ENCODE data around the gene FAF2. TPM values are rescaled to one million over a fixed set of nuclear protein-coding genes. Genes with fewer than 3 reads are reported as not detected.

The FAF2 gene
- total RNA-seq, 4 donors from 2014 or later = 21.2 to 27.3 (median 23.9) TPM

DNA sequence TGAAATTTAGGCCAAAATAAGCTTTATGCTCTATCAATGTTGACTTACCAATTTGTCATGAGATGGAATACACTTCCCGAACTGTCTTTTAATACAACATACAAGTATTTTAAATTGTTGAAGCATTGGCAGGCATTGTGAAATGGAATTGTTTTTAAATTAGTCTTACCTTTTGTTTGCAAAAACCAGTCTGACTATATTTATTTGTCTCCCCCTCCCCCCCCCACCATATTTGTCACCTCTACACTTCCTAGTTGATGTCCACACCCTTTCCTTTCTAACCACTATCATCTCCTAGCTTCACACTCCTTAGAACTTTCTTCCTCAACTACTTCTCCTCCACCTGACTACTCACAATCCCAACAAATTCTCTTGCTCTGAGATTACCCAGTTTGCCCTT, 40.9 kb downstream of the FAF2 start:
- 90% methylated on average over 1 of the region's 1 CpG for WGBS
- H3K9me3 ChIP-seq = no peaks in the 10 kb centered on the region
- no peak overlapping the region for H3K4me3 ChIP-seq
- intact Hi-C loops (cut with DNase I) = no loop called here
- peaks cover 28 to 88% (median 77%) of the 10 kb centered on the region in 4 donors for H3K36me3 ChIP-seq
- DNase-seq (ENCODE audit: extremely low spot score) = no peak
- H3K27ac ChIP-seq (replicated peaks in 1 of 4) = no peak overlapping the region
- peaks cover 0 to 6% (median 2%) of the 10 kb centered on the region in 4 donors for H3K4me1 ChIP-seq
- TF ChIP-seq POLR2AphosphoS5 (IDR thresholded peaks at IDR 0.05) (no peak), EP300 (IDR thresholded peaks at IDR 0.05) (no peak), POLR2A (IDR thresholded peaks at IDR 0.05; ENCODE audit: low read depth) (no peak)
- TF ChIP-seq, protein P1, sequence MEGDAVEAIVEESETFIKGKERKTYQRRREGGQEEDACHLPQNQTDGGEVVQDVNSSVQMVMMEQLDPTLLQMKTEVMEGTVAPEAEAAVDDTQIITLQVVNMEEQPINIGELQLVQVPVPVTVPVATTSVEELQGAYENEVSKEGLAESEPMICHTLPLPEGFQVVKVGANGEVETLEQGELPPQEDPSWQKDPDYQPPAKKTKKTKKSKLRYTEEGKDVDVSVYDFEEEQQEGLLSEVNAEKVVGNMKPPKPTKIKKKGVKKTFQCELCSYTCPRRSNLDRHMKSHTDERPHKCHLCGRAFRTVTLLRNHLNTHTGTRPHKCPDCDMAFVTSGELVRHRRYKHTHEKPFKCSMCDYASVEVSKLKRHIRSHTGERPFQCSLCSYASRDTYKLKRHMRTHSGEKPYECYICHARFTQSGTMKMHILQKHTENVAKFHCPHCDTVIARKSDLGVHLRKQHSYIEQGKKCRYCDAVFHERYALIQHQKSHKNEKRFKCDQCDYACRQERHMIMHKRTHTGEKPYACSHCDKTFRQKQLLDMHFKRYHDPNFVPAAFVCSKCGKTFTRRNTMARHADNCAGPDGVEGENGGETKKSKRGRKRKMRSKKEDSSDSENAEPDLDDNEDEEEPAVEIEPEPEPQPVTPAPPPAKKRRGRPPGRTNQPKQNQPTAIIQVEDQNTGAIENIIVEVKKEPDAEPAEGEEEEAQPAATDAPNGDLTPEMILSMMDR (IDR thresholded peaks at IDR 0.05) = no peak
- no peaks in the 10 kb centered on the region for H3K27me3 ChIP-seq

DNA sequence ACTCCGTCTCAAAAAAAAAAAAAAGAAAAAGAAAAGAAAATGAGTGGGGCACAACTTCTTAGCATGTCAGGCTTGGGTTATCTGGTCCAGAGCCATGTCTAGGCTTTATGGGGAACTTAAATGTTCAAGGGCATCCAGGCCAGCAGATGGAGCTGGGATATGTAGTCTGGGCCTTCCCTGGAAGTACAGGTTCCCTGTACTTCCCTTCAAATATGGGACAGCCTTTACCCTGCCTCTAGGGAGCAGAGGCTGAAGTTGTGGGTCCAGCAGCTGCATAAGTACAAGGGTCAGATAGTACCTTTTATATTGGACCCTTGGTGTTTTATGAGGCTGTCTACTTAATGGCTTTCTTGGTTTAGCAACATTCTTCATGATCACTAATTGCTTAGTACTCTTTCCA, 42.1 kb downstream of the FAF2 start:
- WGBS = 94% methylated on average over 1 of the region's 1 CpG
- H3K27ac ChIP-seq (replicated peaks in 1 of 4) = no peak overlapping the region

DNA sequence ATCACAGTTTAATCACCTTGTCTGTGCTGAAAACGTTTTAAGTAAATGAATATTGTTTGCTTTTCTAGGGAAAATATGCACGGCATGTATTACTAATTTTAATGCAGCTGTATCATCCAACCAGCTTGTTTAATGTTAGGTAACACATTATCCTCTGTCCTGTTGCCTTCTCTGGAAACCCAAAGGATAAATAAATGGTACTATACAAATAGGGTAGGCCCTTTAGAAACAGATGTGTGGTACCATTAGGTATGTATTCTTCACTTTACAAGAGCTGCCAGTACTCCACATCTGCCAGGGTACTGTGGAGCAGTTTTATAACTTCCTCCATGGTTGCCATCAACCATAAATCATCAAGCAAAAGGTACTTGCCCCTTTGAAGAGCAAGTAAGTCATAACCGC, 42.9 kb downstream of the FAF2 start:
- no peaks in the 10 kb centered on the region for H3K9me3 ChIP-seq

More for the DNA sequence above, 42.1 kb downstream of the FAF2 start:
- DNase-seq (ENCODE audit: extremely low spot score) = no peak
- Histone ChIP-seq H3K9me3 (no peaks in the 10 kb centered on the region), H3K27me3 (no peaks in the 10 kb centered on the region), H3K4me1 (peaks cover 0 to 6% (median 0%) of the 10 kb centered on the region in 4 donors), H3K4me3 (no peak overlapping the region), H3K36me3 (peaks cover 40 to 97% (median 88%) of the 10 kb centered on the region in 4 donors)
- intact Hi-C loops (cut with DNase I) = no loop called here
- no peak for TF ChIP-seq POLR2A (IDR thresholded peaks at IDR 0.05; ENCODE audit: low read depth)
- no peak for TF ChIP-seq POLR2AphosphoS5 (IDR thresholded peaks at IDR 0.05)
- TF ChIP-seq EP300 (IDR thresholded peaks at IDR 0.05) = no peak
- TF ChIP-seq, protein P1 (IDR thresholded peaks at IDR 0.05) = no peak

DNA sequence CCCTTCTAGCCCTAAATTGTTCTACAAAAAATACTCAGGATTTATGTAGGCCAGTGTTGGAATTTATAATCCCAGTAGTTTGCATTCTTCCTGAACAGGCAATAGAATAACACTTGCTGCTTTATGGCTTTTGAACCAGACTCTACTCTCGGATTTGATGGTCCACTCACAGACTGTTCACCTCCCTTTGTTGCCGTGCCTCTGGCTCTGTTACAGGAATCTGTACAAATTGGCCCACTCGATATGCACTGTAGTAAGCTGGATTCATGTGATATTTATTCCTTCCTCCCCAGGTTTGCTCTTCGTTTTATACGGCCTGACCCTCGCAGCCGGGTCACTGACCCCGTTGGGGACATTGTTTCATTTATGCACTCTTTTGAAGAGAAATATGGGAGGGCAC, 43.7 kb downstream of the FAF2 start:
- Histone ChIP-seq H3K36me3 (peaks cover 55 to 100% (median 91%) of the 10 kb centered on the region in 4 donors), H3K27me3 (no peaks in the 10 kb centered on the region), H3K9me3 (no peaks in the 10 kb centered on the region), H3K4me1 (peaks cover 0 to 6% (median 0%) of the 10 kb centered on the region in 4 donors), H3K4me3 (no peak overlapping the region), H3K27ac (replicated peaks in 1 of 4) (no peak overlapping the region)
- WGBS = 92% methylated on average over 8 of the region's 8 CpGs
- no peak for DNase-seq (ENCODE audit: extremely low spot score)
- TF ChIP-seq POLR2A (IDR thresholded peaks at IDR 0.05; ENCODE audit: low read depth) (no peak), POLR2AphosphoS5 (IDR thresholded peaks at IDR 0.05) (no peak), EP300 (IDR thresholded peaks at IDR 0.05) (no peak)
- TF ChIP-seq, protein P1 (IDR thresholded peaks at IDR 0.05) = no peak
- intact Hi-C loops (cut with DNase I) = no loop called here

More for the DNA sequence above, 42.9 kb downstream of the FAF2 start:
- WGBS = 62% methylated on average over 3 of the region's 3 CpGs
- Histone ChIP-seq H3K36me3 (peaks cover 48 to 100% (median 91%) of the 10 kb centered on the region in 4 donors), H3K4me1 (peaks cover 0 to 6% (median 0%) of the 10 kb centered on the region in 4 donors), H3K27ac (replicated peaks in 1 of 4) (no peak overlapping the region), H3K4me3 (no peak overlapping the region), H3K27me3 (no peaks in the 10 kb centered on the region)
- TF ChIP-seq POLR2AphosphoS5 (IDR thresholded peaks at IDR 0.05) (no peak), EP300 (IDR thresholded peaks at IDR 0.05) (no peak), POLR2A (IDR thresholded peaks at IDR 0.05; ENCODE audit: low read depth) (no peak)
- TF ChIP-seq, protein P1 (IDR thresholded peaks at IDR 0.05) = no peak
- DNase-seq (ENCODE audit: extremely low spot score) = no peak
- intact Hi-C loops (cut with DNase I) = no loop called here

DNA sequence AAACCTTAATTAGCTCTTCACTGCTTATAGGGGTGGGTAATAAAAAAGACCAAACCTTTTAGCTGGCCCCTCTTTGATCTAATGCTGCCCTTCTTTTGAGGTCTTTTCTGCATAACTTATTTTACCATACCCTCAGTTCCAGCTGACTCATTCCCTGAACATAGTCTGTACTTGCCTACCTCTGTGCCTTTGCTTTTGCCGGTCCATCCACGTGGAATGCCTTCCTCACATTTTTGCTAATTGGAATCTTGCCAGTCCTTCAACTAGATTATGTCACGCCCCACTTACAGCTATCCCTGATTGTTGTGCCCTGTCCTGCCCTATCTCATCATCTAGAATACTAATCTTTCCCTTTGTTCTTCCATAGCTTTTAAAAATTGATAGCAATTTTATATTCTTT, 44.2 kb downstream of the FAF2 start:
- H3K36me3 ChIP-seq = peaks cover 61 to 100% (median 92%) of the 10 kb centered on the region in 4 donors
- intact Hi-C loops (cut with DNase I) = no loop called here
- H3K4me3 ChIP-seq = no peak overlapping the region
- no peak for TF ChIP-seq POLR2AphosphoS5 (IDR thresholded peaks at IDR 0.05)
- TF ChIP-seq, protein P1 (IDR thresholded peaks at IDR 0.05) = no peak
- TF ChIP-seq EP300 (IDR thresholded peaks at IDR 0.05) = no peak
- no peak for TF ChIP-seq POLR2A (IDR thresholded peaks at IDR 0.05; ENCODE audit: low read depth)
- WGBS = 51% methylated on average over 3 of the region's 3 CpGs
- H3K27me3 ChIP-seq = no peaks in the 10 kb centered on the region
- DNase-seq (ENCODE audit: extremely low spot score) = no peak
- H3K9me3 ChIP-seq = no peaks in the 10 kb centered on the region
- H3K4me1 ChIP-seq = peaks cover 0 to 6% (median 0%) of the 10 kb centered on the region in 4 donors
- no peak overlapping the region for H3K27ac ChIP-seq (replicated peaks in 1 of 4)
